SK-N-MC (cell line): ENCODE results near the gene TRRAP.

Experiments
- DNase-seq: peaks from one replicate; pipeline ENCODE4 v3.0.0-alpha.2; 2011; ENCODE audit warnings: low read depth, low spot score
- H3K27ac ChIP-seq: fragments of 200-600 bp; sonication (generic); 2 replicates; pipeline ENCODE4 v1.5.1; 2016; ENCODE audit warnings: mixed run types
- H3K36me3 ChIP-seq: fragments of 200-600 bp; sonication (generic); 2 replicates; pipeline ENCODE4 v1.6.1; 2017; ENCODE audit warnings: antibody characterized with exemption, low read length, mixed read lengths; ENCODE audit not compliant: insufficient read depth
- H3K4me3 ChIP-seq: fragments of 200-600 bp; sonication (generic); 2 replicates; pipeline ENCODE4 v1.5.1; 2016
- H3K9ac ChIP-seq: fragments of 200-600 bp; sonication (generic); 2 replicates; pipeline ENCODE4 v1.8.0; 2017; ENCODE audit warnings: mixed run types, mixed read lengths; ENCODE audit not compliant: insufficient read length
- H3K9me3 ChIP-seq: fragments of 200-600 bp; sonication (generic); 2 replicates; pipeline ENCODE4 v1.6.1; 2017; ENCODE audit warnings: low read depth, mild to moderate bottlenecking, antibody characterized with exemption, low read length, moderate library complexity, mixed read lengths
- EZH2 ChIP-seq: fragments of 200-600 bp; sonication (generic); IDR thresholded peaks from one replicate; pipeline ENCODE4 v1.6.1; 2017; ENCODE audit warnings: antibody characterized with exemption
- FOXP2 ChIP-seq: optimal IDR thresholded peaks from 2 replicates; pipeline ENCODE3; 2011; ENCODE audit warnings: mild to moderate bottlenecking, moderate library complexity; ENCODE audit not compliant: insufficient read depth; ENCODE audit errors: extremely low read length, control extremely low read depth
- POLR2AphosphoS5 ChIP-seq: IDR thresholded peaks from 2 replicates; pipeline ENCODE4 v1.6.1; 2012; ENCODE audit warnings: mild to moderate bottlenecking, low read depth, low read length, borderline replicate concordance

Gene TRRAP

DNA sequence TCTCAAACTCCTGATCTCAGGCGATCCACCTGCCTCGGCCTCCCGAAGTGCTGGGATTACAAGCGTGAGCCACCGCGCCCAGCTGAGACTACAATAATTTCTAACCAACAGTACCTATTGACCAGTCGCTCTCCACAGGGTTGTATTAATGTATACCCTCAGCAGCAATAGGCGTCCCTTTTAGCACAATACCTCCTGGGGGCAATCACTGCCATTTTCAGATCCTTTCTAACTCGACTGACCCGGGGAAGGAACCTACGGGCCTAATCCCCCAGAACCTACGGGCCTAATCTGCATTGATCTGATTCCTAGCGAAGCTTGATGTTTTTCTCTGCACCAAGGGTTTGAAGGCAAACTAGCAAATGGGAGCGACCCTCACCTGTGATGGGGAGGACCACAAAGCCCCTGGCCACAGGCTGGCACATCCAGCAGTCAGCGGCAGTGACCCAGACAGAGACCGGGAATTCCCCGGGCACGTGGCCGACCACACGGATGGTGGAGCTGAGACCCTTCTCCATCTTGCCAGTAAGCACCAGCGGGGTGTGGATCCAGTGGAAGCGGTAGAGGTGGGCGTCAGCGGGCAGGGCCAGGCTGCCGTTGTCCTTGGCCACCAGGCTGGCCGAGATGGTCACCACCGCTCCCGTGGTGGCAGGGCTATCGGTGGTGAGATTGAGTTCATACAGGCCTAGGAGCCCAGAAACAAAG, 15.5 kb upstream of the TRRAP start:
- Histone ChIP-seq H3K9ac (no peak overlapping the region), H3K9me3 (no peaks in the 10 kb centered on the region), H3K36me3 (no peaks in the 10 kb centered on the region), H3K4me3 (no peak overlapping the region), H3K27ac (no peak overlapping the region)
- no peak for DNase-seq
- no peak for TF ChIP-seq EZH2

DNA sequence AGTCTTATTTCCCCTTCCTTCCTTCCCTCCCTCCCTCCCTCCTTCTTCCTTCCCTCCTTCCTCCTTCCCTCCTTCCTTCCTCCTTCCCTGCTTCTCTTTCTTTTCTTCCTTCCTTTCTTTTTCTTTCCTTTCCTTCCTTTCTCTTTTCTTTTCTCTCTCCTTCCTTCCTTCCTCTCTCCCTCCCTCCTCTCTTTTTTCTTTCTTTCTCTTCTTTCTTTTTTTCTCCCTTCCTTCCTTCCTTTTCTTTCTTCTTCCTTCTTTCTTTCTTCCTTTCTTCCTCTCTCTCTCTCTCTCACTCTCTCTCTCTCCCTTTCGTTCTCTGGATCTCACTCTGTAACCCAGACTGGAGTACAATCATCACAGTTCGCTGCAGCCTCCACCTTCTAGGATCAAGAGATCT, 14.7 kb upstream of the TRRAP start:
- TF ChIP-seq FOXP2 (no peak), POLR2AphosphoS5 (no peak), EZH2 (no peak)

DNA sequence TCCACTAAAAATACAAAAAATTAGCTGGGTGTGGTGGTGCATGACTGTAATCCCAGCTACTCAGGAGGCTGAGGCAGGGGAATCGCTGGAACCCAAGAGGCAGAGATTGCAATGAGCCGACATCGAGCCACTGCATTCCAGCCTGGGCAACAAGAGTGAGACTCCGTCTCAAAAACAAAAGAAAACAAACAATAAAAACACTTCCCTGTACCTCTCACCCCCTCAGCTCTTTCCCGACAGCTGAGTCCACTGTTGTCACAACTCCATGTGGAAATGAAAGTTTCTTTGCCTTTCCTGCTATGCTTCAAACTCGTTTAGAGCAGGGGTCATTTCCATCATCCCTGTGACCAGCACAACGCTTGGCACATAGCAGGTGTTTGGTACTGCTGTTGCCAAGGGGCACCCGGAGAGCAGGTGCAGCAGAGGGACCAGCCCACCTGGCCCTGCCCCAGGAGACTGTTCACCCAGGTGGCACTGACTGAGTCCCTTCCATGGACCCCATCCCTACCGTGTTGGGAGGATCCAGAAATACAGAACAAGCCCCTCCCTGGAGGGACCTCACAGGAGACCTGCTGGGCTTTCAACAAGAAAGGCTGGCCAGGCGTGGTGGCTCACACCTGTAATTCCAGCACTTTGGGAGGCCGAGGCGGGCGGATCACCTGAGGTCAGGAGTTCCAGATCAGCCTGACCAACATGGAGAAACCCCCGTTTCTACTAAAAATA, 13.4 kb upstream of the TRRAP start:
- H3K36me3 ChIP-seq = no peaks in the 10 kb centered on the region
- TF ChIP-seq EZH2 = no peak
- no peak for TF ChIP-seq FOXP2
- no peak for TF ChIP-seq POLR2AphosphoS5
- DNase-seq = no peak
- no peak overlapping the region for H3K27ac ChIP-seq
- no peak overlapping the region for H3K9ac ChIP-seq
- H3K4me3 ChIP-seq = no peak overlapping the region
- no peaks in the 10 kb centered on the region for H3K9me3 ChIP-seq

More for the DNA sequence above, 14.7 kb upstream of the TRRAP start:
- H3K36me3 ChIP-seq = no peaks in the 10 kb centered on the region
- H3K9me3 ChIP-seq = no peaks in the 10 kb centered on the region
- DNase-seq = no peak
- no peak overlapping the region for H3K9ac ChIP-seq
- H3K27ac ChIP-seq = no peak overlapping the region
- H3K4me3 ChIP-seq = no peak overlapping the region

DNA sequence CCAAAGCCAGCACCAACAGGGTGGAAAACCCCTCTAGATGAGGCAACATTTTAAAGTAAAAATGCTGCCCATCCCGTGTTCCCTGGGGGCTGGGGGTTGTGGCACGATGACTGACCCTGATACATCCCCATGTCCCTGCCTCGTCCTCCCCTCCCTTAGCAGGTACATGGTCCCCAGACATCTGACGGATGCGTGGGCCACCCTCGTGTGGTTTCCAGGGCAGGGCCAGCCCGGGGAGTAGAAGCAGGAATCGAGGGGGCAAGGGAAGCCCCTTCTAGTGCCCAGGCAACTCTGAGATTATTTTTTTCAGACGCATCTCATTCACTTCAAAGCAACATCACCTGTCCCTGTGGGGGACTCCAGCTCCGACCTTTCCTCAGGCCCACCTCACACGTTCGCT, 12.0 kb upstream of the TRRAP start:
- no peak for DNase-seq
- H3K36me3 ChIP-seq = no peaks in the 10 kb centered on the region
- no peak for TF ChIP-seq POLR2AphosphoS5
- TF ChIP-seq FOXP2 = no peak
- TF ChIP-seq EZH2 = no peak

DNA sequence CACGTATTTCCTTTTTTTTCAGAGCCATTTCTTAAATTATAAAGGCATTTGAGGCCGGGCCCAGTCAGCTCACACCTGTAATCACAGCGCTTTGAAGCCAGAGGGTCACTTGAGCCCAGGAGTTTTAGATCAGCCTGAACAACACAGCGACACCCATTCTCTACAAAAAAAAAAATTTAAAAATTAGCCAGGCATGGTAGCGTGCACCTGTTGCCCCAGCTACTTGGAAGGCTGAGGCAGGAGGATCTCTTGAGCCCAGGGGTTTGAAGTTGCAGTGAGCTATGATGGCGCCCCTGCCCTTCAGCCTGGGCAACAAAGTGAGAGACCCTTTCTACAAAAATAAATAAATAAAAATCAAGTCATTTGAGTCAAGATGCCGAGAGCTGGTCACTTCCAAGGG, 11.6 kb upstream of the TRRAP start:
- Histone ChIP-seq H3K4me3 (no peak overlapping the region), H3K9me3 (no peaks in the 10 kb centered on the region), H3K27ac (no peak overlapping the region), H3K36me3 (no peaks in the 10 kb centered on the region), H3K9ac (no peak overlapping the region)
- TF ChIP-seq POLR2AphosphoS5 (no peak), FOXP2 (no peak), EZH2 (no peak)
- DNase-seq = no peak

More for the DNA sequence above, 12.0 kb upstream of the TRRAP start:
- Histone ChIP-seq H3K27ac (no peak overlapping the region), H3K9ac (no peak overlapping the region), H3K9me3 (no peaks in the 10 kb centered on the region), H3K4me3 (no peak overlapping the region)

DNA sequence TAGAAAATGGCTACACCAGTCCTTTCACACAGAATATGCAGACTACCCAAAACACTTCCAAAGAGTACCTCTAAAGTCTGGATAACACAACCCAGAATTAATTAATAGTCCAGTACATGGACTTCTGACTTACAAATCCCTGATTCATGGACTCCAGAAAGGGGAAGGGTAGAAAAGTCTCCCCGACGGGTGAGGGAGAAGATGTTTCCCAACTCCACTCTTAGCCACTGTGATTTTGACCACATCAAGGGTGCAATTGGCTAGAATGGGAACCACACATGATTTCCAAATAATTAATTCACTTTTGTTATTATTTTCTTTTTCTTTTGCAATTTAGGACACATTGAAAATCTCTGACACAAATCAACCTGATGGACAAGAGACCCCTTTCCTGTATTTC, 9.9 kb upstream of the TRRAP start:
- Histone ChIP-seq H3K36me3 (no peaks in the 10 kb centered on the region), H3K9me3 (no peaks in the 10 kb centered on the region), H3K4me3 (no peak overlapping the region), H3K9ac (no peak overlapping the region), H3K27ac (no peak overlapping the region)
- DNase-seq = no peak
- TF ChIP-seq FOXP2 (no peak), POLR2AphosphoS5 (no peak), EZH2 (no peak)

DNA sequence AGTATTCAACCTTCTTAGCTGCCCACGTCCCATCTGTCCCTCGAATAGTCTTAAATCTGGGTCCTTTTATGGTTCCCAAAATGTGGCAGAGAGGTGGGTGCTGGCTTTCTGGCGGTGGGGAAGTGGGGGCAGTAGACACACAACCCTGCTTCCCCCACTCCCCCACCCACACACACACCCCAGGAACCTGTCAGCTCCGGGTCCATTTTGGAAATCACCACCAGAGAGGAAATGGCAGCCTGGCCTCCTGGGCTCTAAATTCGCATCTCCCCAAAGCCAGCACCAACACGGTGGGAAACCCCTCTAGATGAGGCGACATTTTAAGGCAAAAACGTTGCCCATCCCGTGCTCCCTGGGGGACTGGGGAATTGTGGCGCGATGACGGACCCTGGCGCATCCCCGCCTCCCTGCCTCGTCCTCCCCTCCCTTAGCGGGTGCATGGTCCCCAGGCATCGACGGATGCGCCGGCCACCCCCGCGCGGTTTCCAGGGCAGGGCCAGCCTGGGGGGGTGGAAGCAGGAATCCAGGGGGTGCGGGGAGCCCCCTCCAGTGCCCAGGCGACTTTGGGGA, 9.2 kb upstream of the TRRAP start:
- no peak overlapping the region for H3K27ac ChIP-seq
- no peak for TF ChIP-seq EZH2
- no peak for TF ChIP-seq FOXP2
- no peak for TF ChIP-seq POLR2AphosphoS5
- no peaks in the 10 kb centered on the region for H3K9me3 ChIP-seq
- no peaks in the 10 kb centered on the region for H3K36me3 ChIP-seq
- DNase-seq = no peak
- peak overlapping the region; percentile 49; the same call in 1 of the 2 replicates for H3K4me3 ChIP-seq
- H3K9ac ChIP-seq = no peak overlapping the region

DNA sequence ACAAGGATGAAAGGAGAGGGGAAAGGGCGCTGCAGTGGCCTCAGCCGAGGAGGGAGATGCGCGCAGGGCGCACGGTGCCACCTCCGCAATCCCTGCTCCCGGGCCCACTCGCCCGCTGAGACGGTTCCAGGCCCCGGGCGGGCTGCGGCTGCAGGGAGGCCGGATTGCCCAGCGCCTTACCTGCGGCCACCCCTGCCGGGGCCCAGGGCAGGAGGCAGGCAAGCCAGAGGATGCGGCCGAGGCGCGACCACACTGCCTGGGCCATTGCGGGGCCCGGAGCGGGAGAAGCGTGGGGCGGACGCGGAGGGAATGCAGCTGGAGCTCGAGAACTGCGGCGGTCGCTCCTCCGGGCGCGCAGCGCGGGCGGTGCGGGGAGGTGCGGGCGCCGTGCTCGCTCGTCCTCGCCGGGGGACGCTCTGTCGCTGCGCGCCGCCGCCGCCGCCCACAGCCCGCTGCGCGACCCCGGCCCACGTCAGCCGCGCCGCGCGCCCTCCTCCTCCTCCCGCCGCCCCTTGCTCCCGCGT, 8.7 kb upstream of the TRRAP start, which contains the start of gene TMEM130:
TMEM130 (minus strand) TSS at position 418 of the 524 bp plus-strand sequence; CDS start at position 265, 153 bp downstream.
- Histone ChIP-seq H3K4me3 (peak within 1 kb of the TSS; percentile 65), H3K36me3 (no peaks in the 10 kb centered on the region), H3K27ac (no peak within 1 kb of the TSS), H3K9me3 (no peaks in the 10 kb centered on the region), H3K9ac (no peak within 1 kb of the TSS)
- peak; percentile 63 for TF ChIP-seq EZH2
- TF ChIP-seq POLR2AphosphoS5 = no peak
- TF ChIP-seq FOXP2 = no peak
- no peak for DNase-seq
